HG03097 (cell line): ENCODE results near the gene GREM2.

Experiments used
- ATAC-seq: cut with Tn5 transposase; IDR thresholded peaks from one replicate; pipeline ENCODE4 v1.9.1; 2021; ENCODE audit not compliant: unreplicated experiment, low FRiP score

GREM2 gene

DNA sequence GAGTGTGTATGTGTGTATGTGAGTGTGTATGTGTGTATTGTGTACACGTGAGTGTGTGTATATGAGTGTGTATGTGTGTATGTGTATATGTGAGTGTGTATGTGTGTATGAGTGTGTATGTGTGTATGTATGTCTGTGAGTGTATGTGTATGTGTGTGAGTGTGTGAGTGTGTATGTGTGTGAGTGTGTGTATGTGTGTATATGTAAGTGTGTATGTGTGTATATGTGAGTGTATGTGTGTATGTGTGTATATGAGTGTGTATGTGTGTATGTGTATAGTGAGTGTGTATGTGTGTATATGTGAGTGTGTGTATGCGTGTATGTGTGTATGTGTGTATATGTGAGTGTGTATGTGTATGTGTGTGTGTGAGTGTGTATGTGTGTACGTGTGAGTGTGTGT lies 49.2 kb downstream of the GREM2 start:
- ATAC-seq, result no peak

- no peak for ATAC-seq
Measured at GRCh38 chr1:240562111-240562590, 49.8 kb downstream of the GREM2 start.

- no peak for ATAC-seq
Measured at GRCh38 chr1:240559781-240560180, 52.2 kb downstream of the GREM2 start.

DNA sequence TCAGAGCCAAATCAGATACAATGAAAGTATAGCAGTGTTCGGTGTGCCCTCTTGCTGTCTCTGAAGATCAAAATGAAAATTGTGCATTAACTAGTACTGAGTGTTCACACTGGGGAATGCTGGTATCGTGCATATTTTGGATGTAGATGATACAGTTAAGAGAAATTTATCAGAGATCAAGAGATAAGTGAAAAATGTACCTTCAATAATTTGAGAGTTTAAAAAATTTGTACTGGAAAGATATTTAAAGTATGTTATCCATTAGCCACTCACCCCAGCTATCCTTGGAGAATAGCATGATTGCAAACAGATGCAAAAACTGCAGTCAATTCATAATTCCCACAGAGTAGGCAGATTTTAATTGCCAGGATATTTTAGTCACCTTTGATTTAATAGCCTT lies 56.4 kb downstream of the GREM2 start:
- ATAC-seq, result no peak

- no peak for ATAC-seq
Measured at GRCh38 chr1:240553351-240553750, 58.6 kb downstream of the GREM2 start.

DNA sequence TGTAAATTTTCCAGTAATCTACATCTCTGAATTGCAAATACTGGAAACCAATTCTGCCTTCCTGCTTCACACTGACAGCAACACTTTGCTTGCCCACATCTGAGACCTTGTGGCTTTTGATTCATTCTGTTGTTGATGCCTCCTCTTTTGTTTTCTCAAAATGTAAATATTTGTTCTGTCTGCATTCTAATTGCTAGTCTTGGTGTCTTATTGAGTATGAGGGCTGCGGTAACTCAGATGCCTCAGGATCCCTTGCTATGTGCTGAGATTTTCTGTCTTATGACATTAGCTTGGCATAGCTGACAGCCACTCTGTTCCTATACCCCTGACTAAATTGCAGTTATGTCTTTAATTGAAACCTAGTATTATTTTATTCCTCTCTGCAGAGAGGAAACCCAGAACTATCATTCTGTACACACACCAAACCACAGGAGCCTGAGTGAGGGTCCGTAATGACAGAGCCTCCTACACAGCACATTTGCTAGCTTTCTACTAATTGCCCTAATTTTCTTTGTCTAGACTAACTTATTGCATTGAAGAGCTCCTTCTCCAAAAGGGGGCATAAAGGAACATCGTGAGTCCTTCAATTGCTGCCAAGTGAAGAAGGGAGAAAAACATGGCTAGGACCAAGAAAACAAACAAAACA lies 72.1 kb downstream of the GREM2 start:
- no peak for ATAC-seq

DNA sequence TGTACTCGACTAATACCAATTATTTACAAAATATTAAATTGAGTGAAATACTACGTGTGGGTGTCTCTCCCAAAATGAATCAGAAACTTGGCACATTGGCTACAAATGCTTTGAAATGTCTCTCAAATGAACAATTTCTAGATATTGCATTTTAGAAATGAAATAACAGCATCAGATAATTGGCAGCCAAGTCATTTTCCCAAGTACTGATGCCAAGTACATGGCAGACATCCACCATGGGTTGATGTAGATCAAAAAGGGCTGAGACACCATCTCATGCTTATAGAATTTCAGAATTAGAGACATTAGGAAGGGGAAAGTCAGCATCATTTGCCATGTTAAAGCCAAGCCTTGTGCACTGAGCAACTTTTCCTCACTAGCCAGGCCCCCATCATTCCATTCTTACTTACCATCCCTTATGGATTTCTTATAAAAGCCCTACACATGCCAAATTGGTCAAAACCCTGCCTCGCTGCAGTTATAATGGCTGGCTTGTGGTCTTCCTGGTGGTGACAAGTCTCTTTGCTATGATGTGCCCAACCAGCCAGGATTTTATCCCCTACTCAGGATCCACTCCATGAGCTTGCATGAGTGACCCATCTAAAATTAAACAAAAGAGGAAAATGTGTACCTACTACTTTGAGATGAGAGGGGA lies 73.1 kb downstream of the GREM2 start:
- ATAC-seq, result no peak

DNA sequence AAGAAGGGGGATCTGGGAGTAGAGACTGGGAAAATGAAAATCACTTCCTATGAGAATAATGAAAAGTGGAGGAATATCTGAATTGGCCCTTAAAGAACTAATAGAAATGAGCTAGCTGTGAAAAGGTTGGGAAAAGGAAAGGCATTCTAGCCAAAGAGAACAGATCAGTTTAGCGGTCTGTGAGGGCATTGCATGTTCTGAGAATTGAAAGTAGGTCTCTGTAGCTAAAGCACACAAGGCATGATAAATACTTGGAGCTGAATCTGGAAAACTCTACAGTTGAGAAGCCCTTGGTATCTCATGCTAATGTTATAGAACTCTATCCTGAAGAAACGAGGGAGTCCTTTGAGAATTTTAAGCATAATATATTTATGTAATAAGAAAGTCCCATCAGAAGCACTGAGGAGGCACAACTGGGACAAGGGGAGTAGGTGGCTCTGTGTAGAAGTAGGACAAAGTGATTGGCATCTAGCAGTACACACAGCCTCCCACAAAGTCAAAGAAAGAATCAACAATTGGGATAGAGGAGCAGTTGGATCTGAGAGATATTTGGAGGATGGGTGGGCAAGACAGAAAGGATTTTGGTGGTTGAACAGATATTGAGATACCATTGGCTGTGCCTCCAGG lies 78.7 kb downstream of the GREM2 start:
- ATAC-seq, result no peak

DNA sequence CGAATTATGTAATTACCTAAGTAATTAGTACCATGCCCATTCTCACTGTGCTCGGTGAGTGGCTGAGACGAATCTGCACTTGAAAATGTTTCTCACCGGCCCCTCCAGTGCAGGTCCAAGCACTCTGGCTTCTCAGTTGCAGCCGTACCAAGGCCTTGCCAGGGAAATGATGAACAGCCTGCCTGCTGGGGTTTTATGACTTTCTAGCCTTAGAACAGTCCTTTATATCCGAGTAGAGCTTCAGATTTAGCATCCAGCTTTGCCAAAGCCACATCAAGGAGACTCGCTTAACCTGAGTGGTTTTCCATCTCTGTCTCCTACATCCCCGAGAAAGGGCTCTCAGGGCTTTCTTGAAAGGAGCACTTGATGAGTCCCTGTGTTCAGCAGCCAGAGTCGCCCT lies 83.4 kb downstream of the GREM2 start:
- no peak for ATAC-seq

- no peak for ATAC-seq
Measured at GRCh38 chr1:240527086-240527485, 84.9 kb downstream of the GREM2 start.

GRCh38 chr1:240526312-240526711 lies 85.6 kb downstream of the GREM2 start:
- no peak for ATAC-seq

DNA sequence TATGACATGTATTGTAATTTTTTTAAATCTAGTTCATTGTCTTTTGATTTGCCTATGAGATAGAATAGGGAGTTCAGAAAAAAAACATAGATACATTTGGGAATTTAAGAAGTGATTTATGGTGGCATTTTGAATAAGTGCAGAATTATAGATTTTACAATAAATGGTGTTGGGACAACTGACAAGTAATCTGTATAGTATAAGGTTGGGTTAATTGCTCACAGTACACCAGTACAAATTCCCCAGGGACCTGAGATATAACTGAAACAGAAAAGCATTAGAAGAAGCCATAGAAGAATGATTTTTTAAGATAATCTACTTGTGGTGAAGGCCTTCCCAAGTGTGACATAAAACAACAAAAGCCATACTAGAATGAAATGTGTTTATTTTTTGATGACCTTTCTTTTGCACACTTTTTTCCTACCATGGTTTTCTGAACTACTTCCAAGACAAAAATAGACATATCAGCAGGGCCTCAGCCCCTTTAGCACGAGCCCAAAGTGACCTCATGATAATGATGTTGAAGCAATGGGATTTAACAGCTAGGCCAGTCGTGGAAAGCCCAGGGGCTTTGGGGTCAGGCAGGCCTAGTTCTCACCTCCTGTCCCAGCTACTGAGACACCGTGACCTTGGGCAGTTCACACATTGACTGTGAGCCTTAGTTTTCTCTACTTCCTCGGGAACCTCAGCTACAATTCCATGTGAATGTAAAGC lies 87.4 kb downstream of the GREM2 start:
- ATAC-seq, result no peak

DNA sequence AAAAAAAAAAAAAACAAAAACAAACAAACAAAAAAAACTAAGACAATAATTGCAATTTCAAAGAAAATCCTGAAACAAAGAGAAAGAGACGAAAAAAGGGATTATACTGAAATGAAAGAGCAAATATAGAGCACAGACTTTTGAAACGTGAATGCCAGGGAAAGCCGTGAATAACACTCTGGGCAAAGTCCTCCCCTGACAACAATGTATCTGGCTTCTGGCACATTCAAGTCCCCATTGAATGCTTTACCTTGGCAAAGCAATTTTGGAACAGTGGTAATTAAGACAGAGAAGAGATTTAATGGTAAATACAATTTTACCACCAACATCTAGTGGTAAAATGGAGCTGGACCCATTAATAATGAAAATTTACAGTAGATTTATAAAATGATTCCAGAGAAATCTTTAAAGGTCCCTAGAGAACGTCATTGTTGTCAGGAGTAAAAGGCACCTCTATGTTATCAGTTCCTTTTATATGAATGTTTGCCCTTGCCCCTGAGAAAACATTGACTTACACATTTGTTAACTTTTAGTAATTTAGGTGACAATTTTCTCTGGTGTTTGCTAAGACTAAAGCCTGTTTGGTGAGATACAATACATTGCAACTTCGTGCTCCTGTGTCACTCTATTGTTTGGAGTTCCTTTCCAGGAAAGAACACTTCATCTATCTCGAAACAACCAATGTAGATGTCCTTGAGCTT lies 89.7 kb downstream of the GREM2 start:
- ATAC-seq, result no peak

DNA sequence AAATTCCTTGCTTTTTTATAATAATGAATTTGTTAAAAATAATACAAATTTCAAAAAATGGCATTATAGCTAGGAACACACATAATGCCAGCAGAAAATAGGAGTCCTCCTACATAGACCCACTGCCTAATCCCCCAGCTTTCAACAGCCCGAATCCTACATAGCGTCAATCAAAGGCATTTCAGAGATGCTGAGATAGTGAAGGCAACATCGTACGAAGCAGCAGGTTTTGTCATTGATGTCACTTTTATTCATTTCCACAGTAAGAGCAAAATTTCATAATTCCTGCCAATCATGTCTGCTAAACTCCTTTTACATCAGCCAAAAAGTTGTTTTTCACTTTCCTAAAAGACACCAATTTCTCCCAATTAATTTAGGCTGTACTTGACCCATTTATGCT lies 94.1 kb downstream of the GREM2 start:
- no peak for ATAC-seq

DNA sequence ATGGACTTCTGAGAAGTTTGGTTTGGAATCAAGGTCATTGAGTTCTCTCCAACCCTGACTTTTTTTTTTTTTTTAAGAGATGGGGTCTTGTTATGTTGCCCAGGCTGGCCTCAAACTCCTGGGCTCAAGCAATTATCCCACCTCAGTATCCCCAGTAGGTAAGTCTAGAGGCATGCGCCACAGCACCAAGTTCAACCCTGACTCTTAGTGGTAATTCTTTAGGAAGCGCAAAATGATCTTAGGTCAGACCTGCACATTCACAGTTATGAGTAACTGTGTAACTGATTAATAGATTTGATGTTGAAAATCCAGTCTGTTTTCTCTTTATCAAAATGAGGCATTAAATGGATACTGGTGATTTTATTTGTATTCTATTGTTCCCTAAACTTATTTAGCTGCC lies 95.9 kb downstream of the GREM2 start:
- ATAC-seq, result no peak

DNA sequence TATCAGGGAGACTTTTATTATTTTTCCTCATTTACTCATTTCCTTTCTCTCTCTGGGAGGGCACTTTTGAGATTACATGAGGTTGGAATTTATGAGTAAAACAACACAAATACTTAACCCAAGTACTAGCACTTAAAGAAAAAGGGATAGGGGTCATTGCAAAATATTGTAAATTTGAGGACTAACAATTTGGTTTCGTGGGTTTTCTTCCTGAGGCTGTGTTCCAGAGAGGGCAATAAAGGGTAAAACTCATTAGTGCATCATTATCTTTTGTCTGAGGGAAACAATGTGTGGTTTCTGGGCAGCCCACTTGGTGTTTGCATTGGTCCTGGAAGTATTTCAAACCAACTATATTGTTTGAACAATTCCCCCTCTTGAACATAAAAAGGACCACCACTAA lies 96.5 kb downstream of the GREM2 start:
- no peak for ATAC-seq

DNA sequence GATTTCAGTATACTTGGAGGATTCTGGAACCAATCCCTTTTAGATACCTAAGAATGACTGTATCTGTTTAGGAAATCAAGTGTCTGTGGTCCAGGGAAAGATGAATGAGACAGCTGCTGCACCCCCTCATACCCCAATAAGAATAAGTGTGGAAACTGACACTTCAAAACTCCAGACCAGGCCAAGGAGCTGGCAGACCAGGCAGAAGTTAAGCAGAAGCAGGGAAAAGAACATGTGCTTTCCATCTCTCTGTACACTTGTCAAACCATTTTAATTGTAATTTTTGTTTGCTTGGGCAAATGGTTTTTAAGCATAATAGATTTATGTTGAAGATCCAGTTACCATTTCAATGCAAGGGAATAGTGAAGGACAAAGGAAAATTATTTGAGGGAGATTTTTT lies 100.2 kb downstream of the GREM2 start:
- no peak for ATAC-seq

GRCh38 chr1:240508950-240509349 lies 103.0 kb downstream of the GREM2 start:
- no peak for ATAC-seq

DNA sequence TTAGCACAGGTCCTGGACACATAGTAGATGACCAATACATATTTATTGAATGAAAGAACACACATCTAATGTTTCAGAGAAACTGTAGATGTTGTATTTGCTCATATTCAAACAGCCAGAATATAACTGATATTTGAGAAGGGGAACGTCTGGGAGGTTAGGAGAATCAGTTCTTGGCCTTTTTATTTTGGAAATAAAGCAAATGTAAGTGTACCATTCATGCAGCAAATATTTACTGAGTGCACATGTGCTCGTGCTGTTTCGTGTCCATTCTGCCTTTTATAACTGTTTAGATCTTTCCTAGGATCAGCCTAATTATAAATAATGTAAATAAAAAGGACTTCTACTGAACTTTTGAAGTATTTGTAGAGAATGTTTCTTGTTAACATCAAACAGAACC lies 103.8 kb downstream of the GREM2 start:
- no peak for ATAC-seq

DNA sequence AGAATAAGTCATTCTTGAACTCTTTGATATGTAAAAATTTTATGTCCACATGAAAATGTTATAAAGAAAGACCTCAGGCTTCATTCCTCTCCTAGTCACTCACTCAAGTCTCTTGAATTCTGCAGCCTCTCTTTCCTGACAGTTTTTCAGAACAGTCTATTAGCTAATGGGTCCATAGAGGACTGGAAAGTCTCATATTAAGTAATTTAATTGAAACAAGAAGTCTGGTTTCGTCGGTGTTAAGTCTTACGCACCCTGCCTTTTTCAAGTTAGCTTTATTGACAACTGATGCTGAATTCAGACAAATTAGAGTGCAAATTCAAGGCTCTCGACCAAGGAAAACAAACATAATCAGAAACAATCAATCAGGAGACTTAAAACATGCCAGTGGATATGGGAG lies 105.8 kb downstream of the GREM2 start:
- no peak for ATAC-seq

DNA sequence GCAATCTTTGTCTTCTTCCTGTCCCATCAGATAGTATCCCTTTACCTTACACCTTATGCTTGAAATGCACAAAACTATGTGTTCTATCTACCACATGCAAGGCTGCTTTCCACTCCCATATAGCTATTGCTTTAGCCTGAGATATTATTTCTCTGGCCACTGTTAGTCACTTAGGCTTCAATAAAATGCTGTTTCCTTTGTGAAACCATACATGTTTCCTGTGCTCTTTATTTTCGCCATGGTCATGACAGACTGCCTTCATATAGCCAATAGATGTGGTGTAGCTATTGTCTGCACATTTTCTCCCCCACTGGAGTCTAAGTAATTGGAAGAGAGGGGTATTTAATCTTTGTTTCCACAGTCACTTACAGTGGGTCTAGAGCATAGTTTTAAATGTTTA lies 108.4 kb downstream of the GREM2 start:
- ATAC-seq, result no peak
